Activated CD4-positive, alpha-beta T cell treated with anti-CD3 and anti-CD28 coated beads for 48 hours (primary cell): ENCODE measurements around the gene UGDH.
A peak's percentile ranks its signal among the peaks of the same experiment; 100 is the strongest.
"Not testable (repeated sequence)": the region's sequence is repeated elsewhere in the genome, so short reads cannot be mapped to it uniquely, and the experiment has no call there.

Source experiments
- DNase-seq: peaks from one replicate; pipeline ENCODE4 v3.0.0-alpha.2; 2020

Gene UGDH

DNA sequence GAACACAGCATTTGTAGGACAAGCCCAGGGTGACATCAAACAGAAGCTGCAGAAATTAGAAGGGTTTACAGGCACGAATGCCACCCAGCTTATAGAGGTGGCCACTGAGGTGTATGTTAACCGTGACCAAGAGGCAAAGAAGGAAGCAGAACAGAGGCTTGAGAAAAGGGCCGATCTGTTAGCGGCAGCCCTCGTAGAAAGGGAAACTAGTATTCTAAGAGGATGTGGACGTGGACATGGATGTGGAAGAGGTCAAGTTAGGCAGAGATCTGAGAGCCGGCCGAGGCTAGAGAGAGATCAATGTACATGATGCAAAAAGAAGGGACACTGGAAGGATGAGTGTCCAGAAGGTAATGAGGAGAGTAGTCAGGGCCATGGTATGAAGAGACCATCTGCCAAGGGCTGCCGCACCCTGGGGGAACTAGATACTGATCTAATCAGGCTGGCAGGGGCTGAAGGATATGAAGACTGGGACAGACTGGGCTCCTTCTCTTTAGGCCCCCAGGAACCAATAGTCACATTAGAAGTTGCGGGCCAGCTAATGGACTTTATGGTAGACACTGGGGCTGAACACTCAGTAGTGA lies 40.9 kb downstream of the UGDH start:
- no peak for DNase-seq

- no peak for DNase-seq
These were observed 42.5 kb downstream of the UGDH start for GRCh38 chr4:39484582-39485272.

DNA sequence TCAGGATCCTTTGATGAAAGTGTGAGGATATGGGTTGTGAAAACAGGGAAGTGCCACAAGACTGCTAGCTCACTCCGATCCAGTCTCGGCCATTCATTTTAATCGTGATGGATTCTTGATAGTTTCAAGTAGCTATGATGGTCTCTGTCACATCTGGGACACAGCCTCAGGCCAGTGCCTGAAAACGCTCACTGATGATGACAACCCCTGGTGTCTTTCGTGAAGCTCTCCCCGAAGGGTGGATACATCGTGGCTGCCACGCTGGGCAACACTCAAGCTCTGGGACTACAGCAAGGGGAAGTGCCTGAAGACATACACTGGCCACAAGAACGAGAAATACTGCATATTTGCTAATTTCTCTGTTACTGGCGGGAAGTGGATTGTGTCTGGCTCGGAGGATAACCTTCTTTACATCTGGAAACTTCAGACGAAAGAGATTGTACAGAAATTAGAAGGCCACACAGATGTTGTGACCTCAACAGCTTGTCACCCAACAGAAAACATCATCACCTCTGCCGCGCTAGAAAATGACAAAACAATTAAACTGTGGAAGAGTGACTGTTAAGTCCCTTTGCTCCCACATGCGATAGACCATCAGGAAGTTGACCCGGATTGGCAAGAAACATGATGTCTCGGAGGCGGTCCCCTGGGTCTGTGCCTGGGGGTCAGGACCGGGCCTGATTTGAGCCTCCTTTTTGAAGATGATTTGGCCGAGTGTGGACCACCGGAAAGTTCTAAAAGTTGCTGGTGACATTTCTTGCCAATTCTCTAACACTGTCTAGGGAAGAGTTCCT lies 46.1 kb downstream of the UGDH start:
- DNase-seq, result no peak

- DNase-seq, result no peak
These were observed 47.0 kb downstream of the UGDH start for GRCh38 chr4:39480251-39480650.

DNA sequence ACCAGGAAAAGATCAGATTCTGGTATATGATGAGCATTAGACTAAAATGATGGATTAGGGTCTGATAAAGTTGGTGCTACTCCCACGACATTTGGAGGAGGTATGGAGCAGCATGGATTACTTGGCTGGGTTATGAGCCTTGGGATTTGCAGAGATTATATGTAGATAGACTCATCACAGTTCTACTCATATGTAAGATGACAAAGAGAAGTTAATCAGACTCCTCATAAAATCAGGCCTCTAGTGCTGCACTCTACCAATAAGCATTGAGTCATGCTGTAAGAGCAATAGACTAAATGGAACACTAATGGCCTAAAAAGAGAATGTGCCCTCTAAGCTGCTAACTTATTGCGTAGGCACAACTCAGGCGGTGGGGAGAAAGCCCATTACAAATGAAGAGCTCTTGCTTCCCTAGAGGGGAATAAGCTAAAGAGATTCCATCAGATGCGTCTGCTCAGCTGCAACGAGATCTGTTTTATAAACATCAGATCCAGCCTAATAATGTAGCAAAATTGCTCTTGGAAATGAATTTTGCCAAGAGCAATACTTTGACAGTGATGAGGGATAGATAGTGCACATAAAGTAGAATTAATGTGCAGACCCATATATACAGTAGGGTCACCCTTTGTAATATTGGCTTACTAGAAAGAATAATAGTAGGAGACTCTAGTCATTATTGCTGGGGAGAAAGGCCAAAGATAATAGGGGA lies 50.9 kb downstream of the UGDH start:
- no peak for DNase-seq

- DNase-seq, result no peak
These were observed 54.8 kb downstream of the UGDH start for GRCh38 chr4:39472396-39472795.

- DNase-seq, result no peak
These were observed 56.8 kb downstream of the UGDH start for GRCh38 chr4:39470402-39470801.

GRCh38 chr4:39469429-39470077 lies 57.7 kb downstream of the UGDH start:
- peak; percentile 11 for DNase-seq

DNA sequence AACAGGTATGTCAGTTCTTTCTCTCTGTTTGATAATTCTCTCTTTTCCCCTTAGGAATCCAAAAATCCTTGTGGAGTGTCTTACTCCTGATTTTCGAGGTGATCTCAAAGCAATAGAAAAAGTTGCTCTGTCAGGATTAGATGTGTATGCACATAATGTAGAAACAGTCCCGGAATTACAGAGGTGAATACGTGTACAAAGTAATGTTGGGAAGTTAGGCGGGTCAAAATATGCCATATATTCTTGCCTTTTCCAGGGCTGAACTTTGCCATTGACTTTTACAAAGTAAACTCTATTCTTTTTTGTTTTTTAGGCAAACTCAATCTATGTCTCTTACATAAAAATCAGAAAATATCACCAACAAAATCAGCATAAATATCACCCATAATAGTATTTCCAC lies 59.8 kb downstream of the UGDH start:
- DNase-seq, result no peak

- DNase-seq, result no peak
These were observed 60.5 kb downstream of the UGDH start for GRCh38 chr4:39466747-39467146.

GRCh38 chr4:39464886-39465501 lies 62.2 kb downstream of the UGDH start:
- DNase-seq, result no peak

DNA sequence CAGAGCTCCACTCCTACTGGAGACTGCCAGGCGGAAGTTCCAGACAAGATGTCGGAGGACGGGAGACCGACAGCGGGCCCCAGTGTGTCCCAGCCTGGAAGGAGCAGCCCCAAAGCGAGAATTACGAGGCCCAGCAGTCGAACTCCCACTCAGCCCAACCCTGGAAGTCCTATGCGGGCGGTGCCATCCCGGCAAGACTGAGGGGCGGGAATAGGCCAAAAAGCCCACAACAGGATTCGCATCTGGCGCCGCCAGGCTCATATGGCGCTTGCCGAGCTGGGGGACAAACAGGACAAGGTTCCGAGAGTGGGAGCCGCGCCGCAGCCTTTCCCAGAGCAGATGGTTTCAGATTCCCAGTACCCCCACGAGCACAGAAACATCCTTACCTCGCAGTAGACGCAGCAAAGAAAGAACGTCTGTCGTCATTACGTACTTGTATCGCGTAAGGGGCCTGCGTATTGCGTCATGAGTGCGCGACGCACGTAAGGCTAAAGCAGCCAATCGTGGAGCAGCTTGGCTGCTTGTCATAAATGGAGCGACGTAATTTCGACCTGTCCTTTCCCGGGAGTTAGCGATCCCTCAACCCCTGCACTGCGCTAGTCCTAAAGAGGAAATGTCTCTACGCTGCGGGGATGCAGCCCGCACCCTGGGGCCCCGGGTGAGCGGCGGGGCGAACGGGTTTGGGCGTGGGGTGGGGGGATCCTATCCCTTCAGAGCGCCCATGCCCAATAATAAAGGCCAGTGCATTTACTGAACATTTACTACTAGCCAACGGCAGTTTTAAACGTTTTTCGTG lies 68.5 kb downstream of the UGDH start, which contains the start of the genes LIAS and RPL9:
Gene LIAS, plus strand, starts transcription at position 552 of the 796 bp plus-strand sequence. Its CDS starts 62 bp downstream, at position 614.
Gene RPL9, minus strand, starts transcription at position 418 of the 796 bp plus-strand sequence. CDS start 483 bp downstream, outside the sequence.
- DNase-seq, result peak; percentile 95

- not testable (repeated sequence) for DNase-seq
These were observed 69.1 kb downstream of the UGDH start for GRCh38 chr4:39458161-39458504.

DNA sequence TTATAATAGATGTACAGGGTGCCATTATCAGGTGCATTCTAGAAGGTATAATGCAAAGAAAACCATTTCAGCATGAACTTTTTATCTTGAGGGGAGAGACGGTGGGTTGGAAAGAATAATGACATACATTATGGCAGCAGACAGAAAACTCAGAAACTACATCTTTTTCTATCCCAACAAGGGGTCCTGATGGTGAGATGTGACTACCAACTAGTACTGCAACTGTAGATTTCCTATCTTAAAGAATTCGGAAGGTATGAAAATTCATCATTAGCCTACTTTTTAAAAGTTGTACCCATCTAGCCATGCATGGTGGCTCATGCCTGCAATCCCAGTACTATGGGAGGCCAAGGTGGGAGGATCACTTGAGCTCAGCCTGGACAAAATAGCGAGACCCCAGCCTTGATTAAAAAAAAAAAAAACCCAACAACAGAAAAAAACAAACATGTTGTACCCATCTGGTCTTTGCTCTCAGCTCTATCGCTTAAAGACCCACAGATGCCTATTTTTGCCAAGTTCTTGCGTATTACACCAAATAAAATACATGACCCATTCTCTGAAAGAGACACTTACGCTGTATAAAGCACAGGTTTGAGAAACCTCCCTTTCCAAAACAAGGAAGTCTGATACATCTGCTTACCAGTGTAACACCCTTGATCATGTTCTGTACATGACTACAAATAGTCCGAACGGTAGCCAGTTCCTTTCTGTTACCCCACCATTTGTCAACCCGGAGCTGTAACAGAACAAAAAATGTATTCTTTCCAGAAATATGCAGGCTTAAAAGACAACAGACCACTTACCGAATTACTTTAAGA lies 70.1 kb downstream of the UGDH start:
- DNase-seq, result no peak

DNA sequence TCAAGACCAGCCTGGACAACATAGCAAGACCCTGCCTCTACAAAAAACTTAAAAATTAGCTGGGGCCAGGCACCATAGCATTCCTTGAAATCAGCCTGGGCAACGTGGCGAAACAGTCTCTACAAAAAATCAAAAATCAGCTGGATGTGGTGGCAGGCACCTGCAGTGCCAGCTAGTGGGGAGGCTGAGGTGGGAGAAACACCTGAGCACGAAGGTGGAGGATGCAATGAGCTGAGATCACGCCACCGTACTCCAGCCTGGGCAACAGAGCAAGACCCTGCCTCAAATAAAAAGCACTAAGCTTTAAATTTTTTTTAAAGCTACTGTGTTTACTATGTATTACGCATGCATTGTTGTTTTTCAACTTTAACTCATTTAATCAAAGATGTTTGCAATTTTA lies 71.8 kb downstream of the UGDH start:
- no peak for DNase-seq

DNA sequence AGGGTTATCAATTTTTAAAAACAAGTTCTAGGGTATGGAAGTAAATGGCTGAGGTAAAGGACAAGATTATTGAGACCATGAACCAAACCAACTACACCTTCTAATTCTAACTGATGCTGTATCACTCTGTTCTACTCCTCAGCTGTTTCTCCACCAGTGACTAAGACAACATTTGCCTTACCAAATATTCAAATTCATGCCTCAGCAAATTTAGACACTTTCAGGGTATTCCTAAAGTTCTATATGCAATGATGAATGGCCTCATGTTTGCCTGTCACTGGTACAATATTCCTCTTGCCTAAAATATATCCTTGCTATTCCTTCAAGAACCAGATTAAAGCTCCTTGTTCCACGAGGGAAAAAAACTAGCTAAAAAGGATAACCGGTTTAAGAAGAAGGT lies 73.5 kb downstream of the UGDH start:
- no peak for DNase-seq

- DNase-seq, result no peak
These were observed 74.2 kb downstream of the UGDH start for GRCh38 chr4:39452860-39453587.

- DNase-seq, result no peak
These were observed 74.9 kb downstream of the UGDH start for GRCh38 chr4:39452153-39452859.

- DNase-seq, result no peak
These were observed 75.7 kb downstream of the UGDH start for GRCh38 chr4:39451423-39452023.
